ENCODE results near the gene DDI2.

The DDI2 gene

DNA sequence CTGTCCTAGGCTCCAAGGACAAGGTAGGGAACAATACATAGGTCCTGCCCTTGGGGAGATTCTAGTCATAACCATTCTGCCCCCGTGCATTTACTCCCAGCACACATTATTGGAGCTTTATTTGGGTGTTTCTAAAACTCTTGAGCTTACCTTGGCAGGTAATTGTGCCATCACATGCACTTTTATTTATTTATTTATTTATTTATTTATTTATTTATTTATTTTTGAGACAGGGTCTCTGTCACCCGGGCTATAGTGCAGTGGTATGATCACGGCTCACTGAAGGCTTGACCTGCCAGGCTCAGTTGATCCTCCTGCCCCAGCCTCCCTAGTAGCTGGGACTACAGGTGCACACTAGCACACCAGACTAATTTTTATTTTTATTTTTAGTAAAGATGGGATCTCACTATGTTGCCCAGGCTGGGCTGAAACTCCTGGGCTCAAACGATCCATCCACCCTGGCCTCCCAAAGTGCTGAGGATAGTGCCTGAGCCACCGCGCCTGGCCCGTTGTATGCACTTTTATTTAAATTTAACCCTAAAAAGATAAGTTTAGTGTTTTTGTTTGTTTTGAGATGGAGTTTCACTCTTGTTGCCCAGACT, 41.6 kb upstream of the DDI2 start:
- TF ChIP-seq, protein P1, sequence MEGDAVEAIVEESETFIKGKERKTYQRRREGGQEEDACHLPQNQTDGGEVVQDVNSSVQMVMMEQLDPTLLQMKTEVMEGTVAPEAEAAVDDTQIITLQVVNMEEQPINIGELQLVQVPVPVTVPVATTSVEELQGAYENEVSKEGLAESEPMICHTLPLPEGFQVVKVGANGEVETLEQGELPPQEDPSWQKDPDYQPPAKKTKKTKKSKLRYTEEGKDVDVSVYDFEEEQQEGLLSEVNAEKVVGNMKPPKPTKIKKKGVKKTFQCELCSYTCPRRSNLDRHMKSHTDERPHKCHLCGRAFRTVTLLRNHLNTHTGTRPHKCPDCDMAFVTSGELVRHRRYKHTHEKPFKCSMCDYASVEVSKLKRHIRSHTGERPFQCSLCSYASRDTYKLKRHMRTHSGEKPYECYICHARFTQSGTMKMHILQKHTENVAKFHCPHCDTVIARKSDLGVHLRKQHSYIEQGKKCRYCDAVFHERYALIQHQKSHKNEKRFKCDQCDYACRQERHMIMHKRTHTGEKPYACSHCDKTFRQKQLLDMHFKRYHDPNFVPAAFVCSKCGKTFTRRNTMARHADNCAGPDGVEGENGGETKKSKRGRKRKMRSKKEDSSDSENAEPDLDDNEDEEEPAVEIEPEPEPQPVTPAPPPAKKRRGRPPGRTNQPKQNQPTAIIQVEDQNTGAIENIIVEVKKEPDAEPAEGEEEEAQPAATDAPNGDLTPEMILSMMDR (IDR thresholded peaks at IDR 0.05; ENCODE audit: insufficient read depth, missing control alignments), result no peak
- FAIRE-seq (no peak), DNase-seq (ENCODE audit: insufficient read length, low spot score) (no peak)

DNA sequence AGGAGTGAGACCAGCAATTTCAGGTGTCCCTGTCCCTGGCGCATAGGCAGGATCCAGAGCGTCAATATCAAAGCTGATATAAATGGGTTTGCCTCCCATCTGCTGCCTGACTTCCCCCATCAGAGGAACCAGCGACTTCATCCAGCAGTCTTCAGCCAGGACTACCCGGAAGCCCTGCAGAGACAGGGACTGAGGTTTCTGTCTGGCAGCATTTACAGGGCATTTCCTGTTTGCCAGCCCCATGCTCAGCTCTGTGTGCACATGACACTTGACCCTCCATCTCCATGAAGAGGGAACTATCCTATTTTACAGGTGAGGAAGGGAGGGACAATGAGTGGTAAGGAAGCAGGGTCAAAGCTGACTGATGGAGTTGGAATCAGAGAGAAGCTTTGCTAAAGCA, 39.6 kb upstream of the DDI2 start:
- DNase-seq (ENCODE audit: insufficient read length, low spot score) (no peak), FAIRE-seq (no peak)
- TF ChIP-seq, protein P1 (IDR thresholded peaks at IDR 0.05; ENCODE audit: insufficient read depth, missing control alignments), result no peak

DNA sequence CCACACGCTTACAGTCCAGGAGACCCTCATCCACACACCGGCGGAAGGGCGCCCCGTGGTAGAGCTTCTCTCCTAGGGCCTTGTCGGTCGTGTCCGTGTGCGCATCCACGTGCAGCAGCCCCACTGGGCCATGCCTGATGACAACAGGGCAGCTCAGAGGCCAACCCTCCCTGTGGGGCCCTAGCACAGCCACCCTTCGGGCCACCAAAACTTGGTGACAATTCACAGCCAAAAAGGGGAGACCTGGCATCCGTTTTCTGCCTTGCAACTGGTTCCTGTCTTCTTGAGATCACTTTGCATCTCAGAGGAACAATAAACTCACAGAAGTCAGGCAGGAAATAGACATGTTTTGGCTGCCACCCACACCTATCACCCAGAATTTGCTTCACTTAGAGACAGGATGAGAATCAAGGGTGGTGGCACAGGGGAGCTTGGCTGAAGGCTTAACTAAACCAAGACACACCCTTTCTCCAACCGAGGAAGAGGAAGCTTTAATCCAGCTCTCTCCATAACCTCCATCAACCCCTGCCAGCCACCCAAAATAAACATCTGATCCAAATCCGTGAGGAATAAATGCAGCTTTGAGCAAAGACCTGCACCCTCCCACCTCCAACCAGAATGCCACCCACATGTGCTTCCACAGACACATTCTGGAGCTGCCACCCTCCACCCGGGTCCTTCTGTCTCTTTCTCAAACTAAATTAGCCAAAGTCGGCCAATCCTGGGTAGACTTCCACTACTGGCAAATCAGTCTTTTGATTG, 38.2 kb upstream of the DDI2 start:
- TF ChIP-seq, protein P1 (IDR thresholded peaks at IDR 0.05; ENCODE audit: insufficient read depth, missing control alignments), result no peak
- DNase-seq (ENCODE audit: insufficient read length, low spot score), result no peak
- FAIRE-seq, result no peak

DNA sequence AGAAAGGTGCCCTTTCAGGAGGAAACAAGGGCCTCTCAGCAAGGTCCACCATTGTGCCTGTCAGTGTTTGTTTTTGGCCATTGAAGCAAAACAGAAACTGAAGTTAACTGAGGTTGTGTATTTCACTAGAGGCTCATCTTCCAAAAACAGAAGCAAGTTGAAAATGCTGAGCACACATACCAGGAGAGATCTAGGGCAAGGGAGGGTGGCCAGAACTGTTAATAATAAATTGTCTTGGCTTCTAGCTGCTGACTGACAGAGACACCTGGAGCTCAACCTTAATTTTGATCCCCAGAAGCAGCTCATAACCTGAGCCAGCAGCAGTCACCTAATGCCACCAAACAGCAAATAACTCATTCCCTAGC, 37.6 kb upstream of the DDI2 start:
- FAIRE-seq (no peak), DNase-seq (ENCODE audit: insufficient read length, low spot score) (no peak)
- TF ChIP-seq, protein P1 (IDR thresholded peaks at IDR 0.05; ENCODE audit: insufficient read depth, missing control alignments), result no peak

DNA sequence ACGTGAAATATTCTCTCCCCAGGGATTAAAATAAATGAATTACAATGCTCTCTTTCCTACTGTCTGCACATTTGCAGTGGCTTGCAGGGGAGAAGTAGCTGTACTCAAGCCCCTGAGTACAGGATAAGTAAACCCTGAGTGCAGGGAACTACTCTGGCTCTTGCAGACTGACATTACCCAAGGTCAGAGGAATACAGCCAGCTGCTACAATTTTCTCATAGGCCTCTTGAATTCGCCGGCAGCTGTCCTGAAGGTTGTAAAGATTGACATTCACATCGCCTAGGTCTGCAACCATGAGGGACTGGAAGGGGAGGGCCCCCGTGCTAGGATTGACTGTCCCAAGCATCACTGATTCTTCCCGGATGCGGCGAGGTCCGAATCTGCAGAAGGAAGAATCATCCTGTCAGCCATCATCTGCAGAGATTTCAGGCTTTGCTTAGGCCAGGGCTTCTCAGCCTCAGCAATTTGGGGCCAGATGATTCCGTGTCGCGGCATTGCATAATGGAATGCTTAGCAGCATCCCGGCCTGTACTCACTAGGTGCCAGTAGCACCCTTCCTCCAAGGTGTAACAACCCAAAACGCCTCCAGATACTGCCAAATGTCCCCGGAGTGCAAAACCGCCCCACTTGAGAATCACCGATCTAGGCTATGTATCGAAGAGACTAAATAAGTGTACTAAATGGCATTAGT, 34.1 kb upstream of the DDI2 start:
- TF ChIP-seq, protein P1 (IDR thresholded peaks at IDR 0.05; ENCODE audit: insufficient read depth, missing control alignments), result no peak
- DNase-seq (ENCODE audit: insufficient read length, low spot score) (no peak), FAIRE-seq (no peak)

DNA sequence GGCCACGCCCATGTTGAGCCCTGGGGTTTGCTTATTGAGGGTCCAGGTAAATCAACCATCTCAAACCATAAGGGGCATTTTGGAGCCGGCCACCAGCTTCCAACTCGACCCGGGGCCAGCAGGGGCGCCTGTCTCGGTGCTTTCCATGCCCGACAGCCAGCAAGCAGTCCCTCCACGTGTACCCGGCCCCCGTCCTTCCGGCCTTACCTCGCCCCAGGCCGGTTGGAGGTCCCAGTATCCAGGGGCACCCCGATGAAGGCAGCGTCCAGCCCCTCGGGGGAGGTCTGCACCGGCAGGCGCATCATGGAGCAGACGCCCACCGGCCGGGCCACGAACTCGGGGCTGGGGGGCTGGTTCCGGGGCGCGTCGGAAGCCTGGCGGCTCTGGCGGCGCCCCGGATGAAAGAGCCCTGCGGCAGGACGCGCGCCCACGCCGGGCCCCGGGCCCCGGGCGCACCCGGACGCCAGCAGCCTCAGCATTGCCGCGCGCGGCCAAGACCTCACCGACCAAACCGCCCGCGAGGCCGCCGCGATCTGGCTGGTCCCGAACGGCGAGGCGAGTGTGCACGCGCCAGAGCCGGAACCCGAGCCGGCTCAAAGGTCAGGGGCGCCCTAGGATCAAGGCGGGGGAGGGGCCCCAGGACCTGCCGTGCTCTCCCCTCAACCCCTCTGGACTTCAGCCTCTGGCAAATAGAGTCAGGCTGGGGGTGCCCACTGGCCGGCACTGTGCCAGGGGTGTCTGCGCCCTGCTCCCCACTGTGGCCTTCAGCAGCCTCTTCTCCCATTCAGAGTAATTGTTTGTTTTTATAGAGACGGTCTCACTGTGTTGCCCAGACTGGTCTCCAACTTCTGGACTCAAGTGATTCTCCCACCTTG, 32.5 kb upstream of the DDI2 start, which contains the start of gene AGMAT:
TSS of gene AGMAT (minus strand) at position 563 of the 875 bp plus-strand sequence. CDS start at position 479, 84 bp downstream.
- DNase-seq (ENCODE audit: insufficient read length, low spot score) (no peak), FAIRE-seq (no peak)
- TF ChIP-seq, protein P1 (IDR thresholded peaks at IDR 0.05; ENCODE audit: insufficient read depth, missing control alignments), result no peak

Data from D721Med (cell line).